Measurements from ENCODE around the gene C5orf58. TPM values are rescaled to one million over a fixed set of nuclear protein-coding genes. Genes with fewer than 3 reads are reported as not detected.

Gene C5orf58
- total RNA-seq, 4 donors from 2014 or later, result 0.79 TPM; not detected in 3

GRCh38 chr5:170226129-170226615 is 6.6 kb upstream of the C5orf58 start:
- Histone ChIP-seq H3K4me3 (no peak overlapping the region), H3K9me3 (no peaks in the 10 kb centered on the region), H3K36me3 (no peaks in the 10 kb centered on the region), H3K4me1 (peaks cover 0 to 7% (median 2%) of the 10 kb centered on the region in 4 donors), H3K27me3 (no peaks in the 10 kb centered on the region), H3K27ac (no peak overlapping the region)
- in situ Hi-C loops (cut with MboI; ENCODE audit: low pct_ligation_motif_present in 1 of 4, low pct_unique_long_range_greater_than_20kb in 1 of 4, low sequenced_read_pairs in 3 of 4), result loop anchor here in 2 of 4 donors (10.0 to 25.0 kb wide), 3 partner anchors 119 to 386 kb away; no protein-coding TSS in a partner anchor
- no peak for TF ChIP-seq EP300 (IDR thresholded peaks at IDR 0.05; ENCODE audit: low read depth)
- no peak for TF ChIP-seq POLR2AphosphoS5 (IDR thresholded peaks at IDR 0.05)
- TF ChIP-seq CTCF (IDR thresholded peaks at IDR 0.05), result no peak
- no peak for TF ChIP-seq POLR2A (IDR thresholded peaks at IDR 0.05)
- 79 to 80% methylated on average over 9 of the region's 9 CpGs for WGBS, 2 donors (ENCODE audit: low coverage in 1 of 2)
- intact Hi-C loops (cut with DNase I; ENCODE audit: low total_unique reads), result no loop called here
- no peak for DNase-seq

GRCh38 chr5:170226661-170227060 is 6.1 kb upstream of the C5orf58 start:
- in situ Hi-C loops (cut with MboI; ENCODE audit: low pct_ligation_motif_present in 1 of 4, low pct_unique_long_range_greater_than_20kb in 1 of 4, low sequenced_read_pairs in 3 of 4), result loop anchor here in 2 of 4 donors (10.0 to 25.0 kb wide), 3 partner anchors 118 to 386 kb away; no protein-coding TSS in a partner anchor
- H3K9me3 ChIP-seq, result no peaks in the 10 kb centered on the region
- H3K27ac ChIP-seq, result no peak overlapping the region
- no peak overlapping the region for H3K4me3 ChIP-seq
- intact Hi-C loops (cut with DNase I; ENCODE audit: low total_unique reads), result no loop called here
- no peaks in the 10 kb centered on the region for H3K27me3 ChIP-seq
- peaks cover 0 to 4% (median 1%) of the 10 kb centered on the region in 4 donors for H3K4me1 ChIP-seq
- DNase-seq, result no peak
- WGBS, 2 donors (ENCODE audit: low coverage in 1 of 2), result 28 to 52% methylated on average over 2 of the region's 2 CpGs
- H3K36me3 ChIP-seq, result no peaks in the 10 kb centered on the region
- TF ChIP-seq POLR2AphosphoS5 (IDR thresholded peaks at IDR 0.05), result no peak
- no peak for TF ChIP-seq CTCF (IDR thresholded peaks at IDR 0.05)
- no peak for TF ChIP-seq POLR2A (IDR thresholded peaks at IDR 0.05)
- TF ChIP-seq EP300 (IDR thresholded peaks at IDR 0.05; ENCODE audit: low read depth), result no peak

- Histone ChIP-seq H3K36me3 (no peaks in the 10 kb centered on the region), H3K27ac (no peak overlapping the region), H3K27me3 (no peaks in the 10 kb centered on the region), H3K4me1 (peaks cover 0 to 4% (median 1%) of the 10 kb centered on the region in 4 donors), H3K9me3 (no peaks in the 10 kb centered on the region), H3K4me3 (no peak overlapping the region)
- TF ChIP-seq POLR2A (IDR thresholded peaks at IDR 0.05), result no peak
- no peak for TF ChIP-seq EP300 (IDR thresholded peaks at IDR 0.05; ENCODE audit: low read depth)
- TF ChIP-seq CTCF (IDR thresholded peaks at IDR 0.05), result no peak
- TF ChIP-seq POLR2AphosphoS5 (IDR thresholded peaks at IDR 0.05), result no peak
- intact Hi-C loops (cut with DNase I; ENCODE audit: low total_unique reads), result no loop called here
- 74% methylated on average over 6 of the region's 6 CpGs for WGBS, 2 donors (ENCODE audit: low coverage in 1 of 2)
- in situ Hi-C loops (cut with MboI; ENCODE audit: low pct_ligation_motif_present in 1 of 4, low pct_unique_long_range_greater_than_20kb in 1 of 4, low sequenced_read_pairs in 3 of 4), result loop anchor here in 2 of 4 donors (10.0 to 25.0 kb wide), 3 partner anchors 116 to 383 kb away; no protein-coding TSS in a partner anchor
- no peak for DNase-seq
Observed at GRCh38 chr5:170228762-170229435, 3.9 kb upstream of the C5orf58 start.

- in situ Hi-C loops (cut with MboI; ENCODE audit: low pct_ligation_motif_present in 1 of 4, low pct_unique_long_range_greater_than_20kb in 1 of 4, low sequenced_read_pairs in 3 of 4) (loop anchor here in 1 of 4 donors (25.0 kb wide), 1 partner anchor 379 kb away; no protein-coding TSS in a partner anchor), intact Hi-C loops (cut with DNase I; ENCODE audit: low total_unique reads) (no loop called here)
- TF ChIP-seq CTCF (IDR thresholded peaks at IDR 0.05), result no peak
- TF ChIP-seq POLR2AphosphoS5 (IDR thresholded peaks at IDR 0.05), result no peak
- no peak for TF ChIP-seq POLR2A (IDR thresholded peaks at IDR 0.05)
- TF ChIP-seq EP300 (IDR thresholded peaks at IDR 0.05; ENCODE audit: low read depth), result no peak
- no peaks in the 10 kb centered on the region for H3K36me3 ChIP-seq
- H3K9me3 ChIP-seq, result no peaks in the 10 kb centered on the region
- no peak overlapping the region for H3K27ac ChIP-seq
- no peaks in the 10 kb centered on the region for H3K27me3 ChIP-seq
- 94% methylated on average over 3 to 12 of the region's 18 CpGs for WGBS, 2 donors (ENCODE audit: low coverage in 1 of 2)
- no peak overlapping the region for H3K4me3 ChIP-seq
- H3K4me1 ChIP-seq, result peaks cover 0 to 2% (median 0%) of the 10 kb centered on the region in 4 donors
- no peak for DNase-seq
Observed at GRCh38 chr5:170233358-170233892, 640 bp downstream of the C5orf58 start.

Measured in transverse colon (tissue), 4 donors.